GM19468 (cell line): ENCODE measurements around the gene SLC66A3.

Source experiments
- ATAC-seq: cut with Tn5 transposase; IDR thresholded peaks from one replicate; pipeline ENCODE4 v1.9.1; 2021; ENCODE audit warnings: mild to moderate bottlenecking, moderate library complexity, moderate number of reproducible peaks; ENCODE audit not compliant: unreplicated experiment; ENCODE audit errors: extremely low read depth

Gene SLC66A3

DNA sequence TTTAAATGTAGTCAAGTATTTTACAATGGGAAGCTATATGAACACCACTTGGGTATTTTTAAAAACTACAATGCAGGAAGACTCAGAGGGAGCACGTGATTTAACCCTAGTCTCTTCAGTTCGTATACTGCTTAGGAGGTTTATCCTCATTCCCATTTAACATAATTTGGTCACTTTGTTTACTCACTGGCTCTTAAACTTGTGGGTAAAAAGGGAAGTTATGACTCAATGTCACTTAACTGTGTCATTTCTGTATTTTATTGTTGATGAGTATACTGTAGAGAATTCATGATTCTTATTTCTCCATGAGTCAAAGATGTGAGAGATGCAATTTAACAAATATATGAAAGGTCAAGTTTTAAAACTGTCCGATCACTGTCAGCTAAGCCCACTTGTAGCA lies 48.2 kb downstream of the SLC66A3 start:
- no peak for ATAC-seq

DNA sequence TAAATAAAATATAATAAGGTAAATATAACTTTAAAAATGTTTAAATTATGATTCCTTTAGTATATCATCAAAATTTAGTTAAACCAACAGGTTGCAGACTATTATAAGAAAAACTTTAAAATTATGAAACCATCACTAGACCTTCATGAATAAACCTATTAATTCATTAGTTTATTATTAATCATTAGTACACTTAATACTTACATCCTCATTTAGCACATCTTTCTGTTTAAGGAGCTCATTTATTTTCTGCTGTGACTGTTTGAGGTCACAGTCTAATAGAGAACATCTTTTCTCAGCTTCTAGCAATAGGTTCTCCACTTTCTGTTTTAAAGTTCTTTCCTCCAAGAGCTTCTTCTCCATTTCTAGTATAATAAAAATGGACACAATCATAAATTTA lies 52.8 kb downstream of the SLC66A3 start:
- ATAC-seq: no peak

DNA sequence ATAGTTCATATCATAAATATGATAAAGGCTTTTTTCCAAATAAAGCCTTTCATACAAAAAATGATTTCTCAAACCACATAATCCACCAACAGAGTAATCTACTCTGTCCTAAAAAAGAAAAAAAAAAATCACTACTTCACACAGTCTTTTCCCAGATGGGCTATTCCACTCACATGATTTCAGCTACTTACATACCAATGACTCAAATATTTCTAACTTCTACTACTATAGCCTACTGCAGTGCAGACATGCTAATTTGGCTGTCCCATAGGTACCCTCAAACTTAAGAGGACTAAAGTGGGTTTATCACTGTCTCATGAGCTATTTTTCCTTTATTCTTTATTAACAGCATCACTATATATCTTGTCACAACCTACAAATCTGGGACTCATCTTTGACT lies 57.4 kb downstream of the SLC66A3 start:
- no peak for ATAC-seq

DNA sequence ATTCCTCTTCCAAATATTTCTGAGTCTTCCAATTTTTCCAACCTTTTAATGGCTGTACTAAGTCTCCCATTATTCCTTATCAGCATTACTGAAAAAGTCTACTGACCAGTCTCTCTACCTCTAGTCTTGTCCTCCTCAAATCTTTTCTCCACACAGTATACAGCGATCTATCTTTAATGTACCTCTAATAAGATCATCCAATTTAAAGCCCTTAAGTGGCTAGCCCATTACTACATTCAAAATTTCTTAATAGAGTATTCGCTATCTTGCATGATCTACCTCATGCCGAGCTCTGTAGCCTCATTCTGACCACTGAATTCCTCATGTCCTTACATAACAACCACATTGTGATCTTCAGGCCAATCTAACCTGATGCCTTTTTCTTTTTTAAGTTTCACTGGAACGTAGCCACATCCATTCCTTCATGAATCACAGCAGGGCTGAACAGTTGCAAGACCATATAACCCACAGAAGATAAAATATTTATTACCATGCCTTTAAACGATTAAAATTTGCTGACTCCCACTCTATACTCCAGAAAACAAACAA lies 57.9 kb downstream of the SLC66A3 start:
- ATAC-seq: no peak

DNA sequence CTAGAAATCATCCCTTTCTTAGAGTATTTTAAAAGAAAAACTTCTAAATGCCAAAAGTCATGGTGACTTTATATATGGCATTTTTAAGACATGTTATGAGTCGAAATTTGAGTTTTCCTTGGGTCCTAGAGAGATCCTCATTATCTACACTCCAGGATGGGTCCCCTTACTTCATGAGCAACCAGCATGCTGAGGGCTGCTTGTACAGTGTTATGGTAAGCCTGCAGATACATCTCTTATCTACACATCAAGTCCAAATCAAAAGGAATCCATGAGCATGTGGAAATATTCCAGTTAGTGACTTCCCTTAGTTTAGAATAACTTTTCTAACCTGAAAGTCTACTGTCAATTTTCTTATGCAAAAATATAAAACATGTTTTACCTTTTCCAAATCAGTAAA lies 58.7 kb downstream of the SLC66A3 start:
- no peak for ATAC-seq

DNA sequence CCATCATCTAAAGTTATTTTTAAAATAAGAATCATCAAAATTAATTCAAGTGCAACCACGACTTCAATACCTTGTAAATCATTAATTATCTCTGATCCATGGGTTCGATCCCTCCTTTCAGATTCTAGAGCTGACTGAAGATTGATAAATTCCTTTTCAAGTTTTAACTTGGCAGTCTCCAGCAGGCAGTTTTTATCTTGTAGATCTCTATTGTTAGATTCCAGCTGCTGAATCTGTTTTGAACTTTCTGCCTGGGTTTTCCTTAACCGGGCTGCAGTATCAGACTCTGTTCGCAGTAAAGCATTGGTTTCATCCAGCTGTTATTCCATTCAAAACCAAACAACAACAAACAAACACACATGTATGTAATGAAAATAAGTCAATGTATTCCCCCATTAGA lies 59.5 kb downstream of the SLC66A3 start:
- no peak for ATAC-seq

DNA sequence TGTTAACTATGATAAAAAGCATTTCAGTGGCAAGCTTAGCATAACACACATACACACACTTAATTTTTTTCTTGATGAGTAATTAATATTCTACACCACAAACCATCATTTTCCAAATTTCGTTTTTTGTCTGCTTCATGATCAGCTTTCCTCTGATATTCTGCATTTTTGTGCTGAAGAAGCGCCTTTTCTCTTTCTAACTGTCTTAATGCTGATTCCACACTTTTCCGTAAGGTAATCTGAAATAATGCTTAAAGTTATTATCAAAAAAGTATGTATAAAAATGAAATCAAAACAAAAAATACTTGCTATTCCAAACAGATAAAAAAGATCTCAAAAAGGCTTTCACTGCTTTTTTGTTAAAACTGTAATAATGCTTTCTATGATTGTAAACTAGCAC lies 60.1 kb downstream of the SLC66A3 start:
- no peak for ATAC-seq

DNA sequence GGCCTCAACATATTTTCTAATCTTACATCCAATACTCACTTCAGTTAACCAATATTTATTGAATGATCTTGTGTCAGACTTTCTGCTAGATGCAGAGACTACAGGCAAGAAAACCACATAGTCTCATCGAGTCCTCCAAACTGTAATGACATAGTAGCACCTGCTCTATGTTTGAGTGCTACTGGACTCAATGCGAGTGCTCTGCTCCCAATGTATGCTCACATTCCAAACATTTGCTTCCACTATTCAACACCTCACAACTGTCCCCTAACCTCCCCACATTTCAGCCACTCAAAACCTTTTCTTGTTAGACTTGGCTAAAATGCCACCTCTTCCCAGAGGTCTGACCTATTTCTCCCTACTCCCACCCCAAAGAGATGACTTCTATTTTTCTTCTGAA lies 65.2 kb downstream of the SLC66A3 start:
- no peak for ATAC-seq

DNA sequence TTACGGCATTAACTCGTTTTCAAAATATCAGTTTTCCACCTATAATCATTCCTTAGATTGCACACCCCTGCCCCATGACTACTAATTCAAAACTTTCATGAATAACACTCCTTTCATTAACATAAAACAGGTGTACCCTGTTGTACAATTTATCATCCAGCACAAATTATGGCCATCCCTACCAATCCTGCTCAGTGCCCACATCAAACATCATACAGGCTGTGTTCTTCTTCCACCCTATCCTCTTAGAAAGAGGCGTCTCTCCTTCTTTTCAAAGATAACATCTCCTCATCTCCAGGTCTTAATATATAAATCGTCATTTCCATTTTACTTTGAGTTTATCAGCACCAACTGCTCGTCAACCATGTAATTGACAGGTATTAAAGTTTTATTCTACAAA lies 67.6 kb downstream of the SLC66A3 start:
- no peak for ATAC-seq

DNA sequence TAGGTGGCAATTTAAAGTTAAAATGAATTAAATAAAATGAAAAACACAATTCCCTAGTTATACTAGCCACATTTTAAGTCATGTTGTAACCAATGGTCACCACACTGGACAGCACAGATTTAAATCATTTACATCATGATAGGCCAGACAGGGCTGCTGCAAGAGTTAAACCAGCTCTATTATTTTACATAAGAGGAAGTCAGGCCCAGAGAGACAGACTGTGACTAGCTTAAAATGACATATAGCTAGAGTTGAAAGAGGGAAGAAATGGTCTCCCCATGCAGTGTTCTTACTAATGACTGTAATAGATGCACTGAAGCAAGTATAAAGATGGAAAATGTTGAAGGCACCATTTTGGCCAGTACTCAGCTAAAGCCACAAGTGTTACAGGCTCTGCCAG lies 69.6 kb downstream of the SLC66A3 start:
- no peak for ATAC-seq

DNA sequence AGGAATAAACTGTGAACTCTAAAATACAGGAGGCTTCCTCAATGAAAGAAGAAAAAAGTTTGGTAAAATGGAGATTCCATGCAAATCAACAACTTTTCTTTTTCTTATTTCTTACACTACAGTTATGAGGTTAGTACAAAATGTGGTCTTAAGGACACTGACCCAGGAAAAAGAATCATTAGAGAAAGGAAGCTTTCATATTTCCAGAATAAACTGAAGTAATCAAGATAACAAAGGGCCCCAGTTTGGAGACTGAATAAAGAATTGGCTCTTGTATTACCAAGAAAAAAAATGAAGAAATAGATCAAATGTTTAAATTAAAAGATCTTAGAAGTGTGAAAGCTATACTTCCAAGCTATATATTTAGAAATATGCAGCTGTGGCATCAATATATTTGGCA lies 72.3 kb downstream of the SLC66A3 start:
- no peak for ATAC-seq
